NCI-H510A (cell line): Measurements from ENCODE around the gene ABCA12.
"Not testable (repeated sequence)": the region's sequence is repeated elsewhere in the genome, so short reads cannot be mapped to it uniquely, and the experiment has no call there.

Experiments
- DNase-seq: peaks from one replicate; lab custom pipeline; 2025; lab: John Stamatoyannopoulos, UW

Gene ABCA12, protein sequence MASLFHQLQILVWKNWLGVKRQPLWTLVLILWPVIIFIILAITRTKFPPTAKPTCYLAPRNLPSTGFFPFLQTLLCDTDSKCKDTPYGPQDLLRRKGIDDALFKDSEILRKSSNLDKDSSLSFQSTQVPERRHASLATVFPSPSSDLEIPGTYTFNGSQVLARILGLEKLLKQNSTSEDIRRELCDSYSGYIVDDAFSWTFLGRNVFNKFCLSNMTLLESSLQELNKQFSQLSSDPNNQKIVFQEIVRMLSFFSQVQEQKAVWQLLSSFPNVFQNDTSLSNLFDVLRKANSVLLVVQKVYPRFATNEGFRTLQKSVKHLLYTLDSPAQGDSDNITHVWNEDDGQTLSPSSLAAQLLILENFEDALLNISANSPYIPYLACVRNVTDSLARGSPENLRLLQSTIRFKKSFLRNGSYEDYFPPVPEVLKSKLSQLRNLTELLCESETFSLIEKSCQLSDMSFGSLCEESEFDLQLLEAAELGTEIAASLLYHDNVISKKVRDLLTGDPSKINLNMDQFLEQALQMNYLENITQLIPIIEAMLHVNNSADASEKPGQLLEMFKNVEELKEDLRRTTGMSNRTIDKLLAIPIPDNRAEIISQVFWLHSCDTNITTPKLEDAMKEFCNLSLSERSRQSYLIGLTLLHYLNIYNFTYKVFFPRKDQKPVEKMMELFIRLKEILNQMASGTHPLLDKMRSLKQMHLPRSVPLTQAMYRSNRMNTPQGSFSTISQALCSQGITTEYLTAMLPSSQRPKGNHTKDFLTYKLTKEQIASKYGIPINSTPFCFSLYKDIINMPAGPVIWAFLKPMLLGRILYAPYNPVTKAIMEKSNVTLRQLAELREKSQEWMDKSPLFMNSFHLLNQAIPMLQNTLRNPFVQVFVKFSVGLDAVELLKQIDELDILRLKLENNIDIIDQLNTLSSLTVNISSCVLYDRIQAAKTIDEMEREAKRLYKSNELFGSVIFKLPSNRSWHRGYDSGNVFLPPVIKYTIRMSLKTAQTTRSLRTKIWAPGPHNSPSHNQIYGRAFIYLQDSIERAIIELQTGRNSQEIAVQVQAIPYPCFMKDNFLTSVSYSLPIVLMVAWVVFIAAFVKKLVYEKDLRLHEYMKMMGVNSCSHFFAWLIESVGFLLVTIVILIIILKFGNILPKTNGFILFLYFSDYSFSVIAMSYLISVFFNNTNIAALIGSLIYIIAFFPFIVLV (N-terminal part only)

DNA sequence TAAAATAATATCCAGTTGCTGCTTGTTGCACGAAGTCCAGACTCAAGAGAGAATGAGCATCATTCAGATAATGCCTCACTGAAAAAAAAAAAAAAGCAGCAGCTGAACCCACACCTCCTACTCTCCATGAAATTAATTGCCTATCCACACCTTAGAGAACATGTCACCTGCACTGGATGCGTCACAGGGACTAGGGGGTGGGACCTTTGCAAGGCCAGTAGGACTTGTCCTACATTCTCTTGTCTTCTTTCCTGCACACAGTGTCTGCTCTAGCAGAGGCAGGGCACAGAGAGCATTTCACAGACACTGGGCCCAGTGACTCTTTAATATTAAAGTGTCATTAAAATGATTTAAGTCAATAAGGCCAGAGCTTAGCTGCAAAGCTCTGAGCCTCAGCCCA lies at the start of gene ABCA12:
Gene ABCA12 (minus strand): TSS at position 148 of the 400 bp plus-strand sequence. CDS start 418 bp downstream, outside the sequence.
- DNase-seq: no peak

DNA sequence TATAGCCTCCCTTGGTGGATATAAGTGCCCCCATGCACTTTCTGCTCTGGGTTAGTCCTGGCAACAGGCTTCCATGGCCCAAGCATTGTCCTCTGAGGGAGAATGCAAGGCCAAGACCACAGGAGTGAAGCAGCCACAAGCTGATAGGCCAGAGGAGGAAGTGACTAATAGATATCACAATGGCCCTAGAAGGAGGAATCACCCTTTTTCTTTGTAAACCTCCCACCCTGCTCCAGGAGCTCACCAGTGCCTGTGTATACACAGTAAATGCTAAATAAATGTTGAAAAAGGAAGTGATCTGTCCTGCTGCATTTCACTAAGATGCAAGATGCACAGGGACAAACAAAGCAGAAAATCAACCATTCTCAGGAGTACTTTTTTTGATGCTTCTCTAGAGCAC lies 49.7 kb upstream of the ABCA12 start:
- no peak for DNase-seq

DNA sequence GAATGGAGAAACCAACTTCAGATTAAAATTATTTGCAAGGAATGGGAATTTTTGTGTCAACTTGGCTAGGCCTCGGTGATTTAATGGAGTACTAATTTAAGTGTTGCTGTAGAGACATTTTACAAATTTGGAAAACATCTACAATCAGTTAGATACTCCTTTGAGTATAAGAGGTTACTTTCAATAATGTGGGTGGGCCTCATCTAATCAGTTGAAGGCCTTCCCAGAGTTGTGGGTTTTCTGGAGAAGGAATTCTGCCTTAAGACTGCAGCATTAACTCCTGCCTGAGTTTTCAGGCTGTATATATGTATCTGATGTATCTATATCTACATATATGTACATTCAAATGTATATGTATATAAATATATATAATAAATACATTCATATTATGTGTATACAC lies 47.6 kb upstream of the ABCA12 start:
- no peak for DNase-seq

DNA sequence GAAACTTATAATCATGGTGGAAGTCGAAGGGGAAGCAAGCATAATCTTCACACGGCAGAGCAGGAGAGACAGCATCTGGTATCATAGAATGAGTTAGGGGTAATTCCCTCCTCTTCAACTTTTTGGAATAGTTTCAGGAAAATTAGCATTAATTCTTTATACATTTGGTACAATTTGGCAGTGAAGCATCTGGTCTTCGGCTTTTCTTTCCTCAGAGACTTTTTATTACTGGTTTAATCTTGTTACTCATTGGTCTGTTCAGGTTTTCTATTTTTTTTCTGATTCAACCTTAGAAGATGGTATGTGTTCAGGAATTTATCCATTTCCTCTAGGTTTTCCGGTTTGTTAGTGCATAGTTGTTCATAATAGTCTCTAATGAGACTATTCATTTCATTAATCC lies 39.7 kb upstream of the ABCA12 start:
- no peak for DNase-seq

DNA sequence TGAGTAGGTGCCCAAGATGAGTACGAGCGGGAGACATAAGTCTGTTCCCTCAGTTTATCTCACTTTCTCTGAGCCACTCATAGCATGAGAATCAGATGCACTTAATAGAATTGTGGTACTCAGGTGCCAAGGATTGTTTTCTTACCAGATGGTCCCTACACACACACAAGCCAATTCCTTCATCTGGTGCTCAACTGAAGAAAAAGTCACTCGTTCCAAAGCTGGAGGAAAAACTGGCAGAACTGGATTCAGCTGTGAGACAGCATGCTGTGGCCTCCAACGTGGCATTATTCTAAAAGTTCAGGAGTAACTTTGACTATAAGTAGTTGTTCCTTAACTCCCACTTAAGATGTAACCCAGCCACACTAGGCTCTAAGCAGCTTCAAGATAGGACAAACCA lies 33.4 kb upstream of the ABCA12 start:
- DNase-seq: no peak

DNA sequence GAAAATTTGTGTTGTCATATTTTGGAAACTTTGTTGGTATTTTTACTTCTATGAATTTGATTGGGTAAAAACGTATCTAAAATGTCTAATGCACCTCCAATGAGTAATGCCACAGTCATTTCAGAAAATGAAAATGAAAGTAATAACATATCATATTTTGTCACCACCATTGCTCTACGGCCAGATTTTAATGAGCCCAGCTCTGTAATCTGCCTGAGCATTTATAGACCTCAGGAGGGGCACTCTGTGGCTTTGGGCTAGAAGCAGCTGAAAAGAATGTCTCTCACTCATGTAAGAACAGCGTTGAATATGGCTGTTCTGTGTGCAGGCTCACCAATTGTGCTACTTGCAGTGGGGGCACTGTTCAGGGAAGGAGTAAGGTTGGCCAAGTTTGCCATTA lies 32.7 kb upstream of the ABCA12 start:
- DNase-seq: no peak

DNA sequence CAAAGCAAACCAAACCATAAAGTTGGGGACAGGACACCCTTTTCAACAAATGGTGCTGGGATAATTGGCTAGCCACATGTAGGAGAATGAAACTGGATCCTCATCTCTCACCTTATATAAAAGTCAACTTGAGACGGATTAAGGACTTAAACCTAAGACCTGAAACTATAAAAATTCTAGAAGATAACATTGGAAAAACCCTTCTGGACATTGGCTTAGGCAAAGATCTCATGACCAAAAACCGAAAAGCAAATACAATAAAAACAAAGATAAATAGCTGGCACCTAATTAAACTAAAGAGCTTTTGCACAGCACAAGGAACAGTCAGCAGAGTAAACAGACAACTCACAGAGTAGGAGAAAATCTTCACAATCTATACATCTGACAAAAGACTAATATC lies 28.1 kb upstream of the ABCA12 start:
- not testable (repeated sequence) for DNase-seq

DNA sequence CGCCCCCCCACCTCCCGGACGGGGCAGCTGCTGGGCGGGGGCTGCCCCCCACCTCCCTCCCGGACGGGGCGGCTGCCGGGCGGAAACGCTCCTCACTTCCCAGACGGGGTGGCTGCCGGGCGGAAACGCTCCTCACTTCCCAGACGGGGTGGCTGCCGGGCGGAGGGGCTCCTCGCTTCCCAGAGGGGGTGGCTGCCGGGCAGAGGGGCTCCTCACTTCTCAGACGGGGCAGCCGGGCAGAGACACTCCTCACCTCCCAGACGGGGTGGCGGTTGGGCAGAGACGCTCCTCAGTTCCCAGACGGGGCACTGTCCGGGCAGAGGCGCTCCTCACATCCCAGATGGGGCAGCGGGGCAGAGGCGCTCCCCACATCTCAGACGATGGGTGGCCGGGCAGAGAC lies 24.9 kb upstream of the ABCA12 start:
- DNase-seq: not testable (repeated sequence)

DNA sequence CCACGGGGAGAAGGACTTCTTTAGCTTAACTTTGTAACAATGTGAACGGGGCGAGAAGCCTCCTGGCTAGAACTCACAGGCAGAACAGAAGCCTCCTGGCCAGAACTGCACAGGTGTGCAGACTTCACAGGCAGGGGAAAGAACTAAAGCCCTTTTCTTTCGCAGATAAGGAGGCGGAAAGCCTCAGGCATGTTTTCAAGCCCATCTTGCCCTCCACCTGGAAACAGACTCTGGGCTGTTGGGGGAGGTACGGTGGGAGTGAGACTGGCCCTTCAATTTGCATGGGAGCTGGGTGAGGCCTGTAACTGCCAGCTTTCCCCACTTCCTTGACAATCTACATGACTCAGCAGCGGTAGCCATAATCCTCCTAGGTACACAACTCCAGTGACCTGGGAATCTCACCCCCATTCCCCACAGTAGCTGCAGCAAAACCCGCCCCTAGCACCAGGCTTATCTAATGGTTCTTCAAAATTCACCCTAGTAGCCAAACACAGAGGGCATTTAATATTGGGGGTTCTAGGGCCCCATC lies 22.9 kb upstream of the ABCA12 start:
- DNase-seq: no peak

DNA sequence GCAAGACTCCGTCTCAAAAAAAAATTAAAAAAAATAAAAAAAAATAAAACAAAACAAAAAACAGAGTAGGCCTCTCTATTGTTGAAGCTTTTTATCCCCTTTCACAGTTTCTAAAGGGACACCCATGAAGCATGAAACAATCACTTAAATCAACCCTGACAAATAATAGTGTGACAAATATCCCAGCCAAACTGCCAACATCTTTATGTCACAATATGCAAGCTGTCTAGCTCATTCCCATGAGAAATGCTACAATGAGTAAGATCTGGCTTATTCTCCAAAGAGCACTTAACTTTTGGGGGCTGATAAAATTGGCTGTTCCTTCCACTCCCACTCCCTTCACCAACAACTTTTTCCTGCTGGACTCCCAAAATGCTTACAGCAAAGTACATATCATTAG lies 21.7 kb upstream of the ABCA12 start:
- no peak for DNase-seq

DNA sequence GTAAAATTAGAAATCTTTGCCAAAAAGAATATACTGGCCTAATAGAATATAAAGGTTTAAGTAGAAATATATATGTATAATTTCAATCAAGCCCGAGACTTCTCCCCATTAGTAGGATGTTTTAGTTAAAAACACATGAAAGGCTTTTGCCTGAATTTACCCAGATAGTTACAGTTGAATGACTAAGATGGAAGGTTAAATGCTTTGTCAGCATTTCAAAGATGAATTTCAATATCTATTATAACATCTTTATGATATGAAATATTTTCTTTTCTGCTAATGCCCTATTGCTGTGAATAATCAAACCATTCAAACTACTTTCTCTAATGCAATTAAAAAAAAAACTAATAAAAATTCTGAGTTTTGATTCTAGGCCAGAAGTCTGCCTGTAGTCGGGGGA lies 18.0 kb upstream of the ABCA12 start:
- DNase-seq: no peak

DNA sequence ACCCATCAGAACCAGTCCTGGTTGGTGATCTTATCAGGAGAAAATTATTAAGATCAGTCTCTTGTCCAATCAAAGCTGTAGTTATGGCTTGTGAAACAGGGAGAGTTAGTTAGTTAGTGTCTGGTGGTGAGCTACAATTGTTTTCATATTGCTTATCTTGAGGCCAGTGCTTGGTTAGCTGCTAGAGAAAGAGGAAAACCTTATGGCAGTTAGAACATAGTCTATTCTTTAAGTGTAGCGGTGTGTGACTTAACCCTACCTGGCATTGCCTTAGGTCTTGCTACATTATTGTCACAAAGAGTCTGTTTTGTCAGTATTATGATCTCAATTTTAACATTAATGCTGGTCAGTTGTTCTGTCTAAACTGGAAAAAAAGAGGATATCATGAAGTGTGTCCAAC lies 11.5 kb upstream of the ABCA12 start:
- no peak for DNase-seq

DNA sequence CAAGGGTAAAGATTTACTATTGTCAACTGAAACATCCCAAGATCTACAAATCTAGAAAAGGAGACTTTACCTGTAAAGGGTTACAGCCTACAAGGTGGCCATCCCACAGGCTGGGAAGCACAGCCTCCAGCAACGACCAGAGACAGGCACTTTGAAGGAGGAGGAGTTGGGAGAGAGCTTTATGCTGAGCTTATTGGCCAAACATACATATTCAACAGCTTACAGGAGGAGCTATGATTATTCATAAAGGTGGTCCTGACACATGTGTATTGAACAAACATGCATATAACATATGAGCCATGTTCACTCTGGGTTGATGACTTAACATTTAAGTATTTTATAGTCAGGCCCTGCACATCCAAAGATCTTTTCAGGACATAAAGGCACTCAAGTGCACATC lies 11.1 kb upstream of the ABCA12 start:
- DNase-seq: no peak

DNA sequence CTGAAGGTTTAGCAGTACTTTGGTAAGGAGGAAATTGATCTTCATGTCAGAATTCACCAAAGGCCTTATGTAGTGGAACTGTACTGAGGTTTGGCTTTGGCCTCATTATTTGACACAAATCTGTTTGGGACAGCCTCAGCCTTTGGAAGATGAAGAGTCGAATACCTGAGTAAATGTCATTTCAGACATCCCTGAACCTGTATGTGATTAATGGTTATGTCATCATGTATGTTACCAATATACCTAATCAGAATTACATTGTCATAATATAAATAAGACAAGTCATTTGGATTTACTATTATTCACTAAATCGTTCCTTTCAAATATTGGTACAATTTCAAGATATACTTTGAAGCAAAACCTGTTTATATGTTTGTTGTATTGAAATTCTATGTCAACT lies 10.6 kb upstream of the ABCA12 start:
- DNase-seq: no peak

DNA sequence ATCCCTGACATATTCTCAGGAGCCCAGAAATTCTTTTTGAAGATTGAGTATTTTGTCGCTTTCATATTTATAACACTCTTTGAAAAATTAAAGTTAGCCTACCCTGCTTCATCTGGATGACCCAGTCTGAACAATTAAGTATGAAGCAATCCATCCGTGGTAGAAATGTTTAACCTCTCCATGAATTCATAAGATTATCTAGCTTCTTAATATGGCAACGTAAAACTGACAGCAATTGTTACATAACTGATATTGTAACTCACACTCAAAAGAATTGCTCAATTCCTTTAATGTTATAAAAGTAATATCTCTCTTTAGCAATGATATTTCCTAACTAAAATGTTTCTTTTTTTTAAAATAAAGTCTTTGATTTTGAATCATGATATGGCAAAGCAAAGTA lies 7.2 kb upstream of the ABCA12 start:
- no peak for DNase-seq

DNA sequence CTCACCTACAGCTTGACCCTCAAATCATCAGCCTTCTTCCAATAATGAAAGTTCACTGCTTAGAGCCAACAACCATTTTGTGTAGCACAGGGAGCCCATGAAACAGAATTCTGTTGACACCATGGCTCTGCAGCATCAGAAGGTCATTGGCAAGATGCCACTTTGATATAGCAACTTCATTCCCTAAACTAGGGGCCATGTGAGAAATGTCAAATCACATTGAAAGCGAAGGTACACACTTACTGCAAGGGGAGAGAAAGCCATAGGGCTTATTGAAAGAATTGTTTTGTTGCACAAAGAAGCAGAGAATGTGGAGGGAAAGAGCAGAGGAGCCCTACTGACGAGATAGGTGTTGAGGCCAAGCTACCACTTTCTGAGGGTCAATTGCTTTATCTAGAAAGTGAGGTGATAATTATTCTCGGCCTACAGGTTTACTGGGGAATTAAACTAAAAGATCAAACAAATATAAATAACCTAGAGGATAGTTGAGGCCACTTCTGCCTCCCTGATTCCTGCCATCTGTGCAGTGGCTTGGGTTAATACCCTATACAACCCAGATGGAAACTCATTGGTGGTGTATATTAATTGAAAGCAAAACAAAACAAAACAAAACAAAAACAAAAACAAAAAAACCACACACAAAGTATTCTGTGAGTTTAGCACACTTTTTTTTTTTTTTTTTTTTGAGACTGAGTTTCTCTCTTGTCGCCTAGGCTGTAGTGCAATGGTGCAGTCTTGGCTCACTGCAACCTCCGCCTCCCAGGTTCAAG lies 5.9 kb upstream of the ABCA12 start:
- no peak for DNase-seq

DNA sequence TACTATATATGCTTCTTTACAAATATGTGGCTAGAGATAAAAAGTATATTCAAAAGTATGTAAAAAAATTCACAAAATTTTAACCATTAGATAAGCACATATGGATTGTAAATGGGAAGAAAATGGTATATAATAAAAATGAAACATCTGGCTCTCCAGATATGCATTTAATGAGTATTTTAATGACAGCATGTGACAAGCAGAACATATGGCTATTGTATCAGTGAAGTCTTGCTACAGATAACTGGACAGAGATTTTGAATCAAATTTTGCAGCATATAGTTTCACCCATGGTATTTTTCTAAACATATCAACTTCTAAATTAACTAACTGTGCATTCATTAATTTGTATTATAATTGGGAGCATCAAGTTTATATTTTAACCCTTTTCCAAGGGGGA lies 5.0 kb upstream of the ABCA12 start:
- DNase-seq: no peak

DNA sequence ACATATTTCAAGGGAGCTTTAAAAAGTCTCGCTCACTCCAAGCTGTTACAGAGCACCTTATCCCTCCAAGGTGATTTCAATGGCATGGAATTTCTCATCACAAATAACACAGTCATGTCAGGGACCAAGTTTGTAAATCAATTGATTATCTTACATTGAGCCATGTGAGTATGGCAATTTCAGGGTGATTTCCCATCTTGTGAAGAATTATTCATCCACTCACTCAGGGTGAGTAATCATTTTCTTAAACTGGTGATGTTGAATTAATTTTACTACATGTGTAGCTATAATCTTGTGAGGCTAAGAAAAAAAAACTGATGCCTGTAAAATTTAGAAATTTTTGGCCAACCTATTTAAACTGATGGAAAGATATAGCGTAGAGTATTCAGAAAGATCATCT lies 3.3 kb upstream of the ABCA12 start:
- no peak for DNase-seq

DNA sequence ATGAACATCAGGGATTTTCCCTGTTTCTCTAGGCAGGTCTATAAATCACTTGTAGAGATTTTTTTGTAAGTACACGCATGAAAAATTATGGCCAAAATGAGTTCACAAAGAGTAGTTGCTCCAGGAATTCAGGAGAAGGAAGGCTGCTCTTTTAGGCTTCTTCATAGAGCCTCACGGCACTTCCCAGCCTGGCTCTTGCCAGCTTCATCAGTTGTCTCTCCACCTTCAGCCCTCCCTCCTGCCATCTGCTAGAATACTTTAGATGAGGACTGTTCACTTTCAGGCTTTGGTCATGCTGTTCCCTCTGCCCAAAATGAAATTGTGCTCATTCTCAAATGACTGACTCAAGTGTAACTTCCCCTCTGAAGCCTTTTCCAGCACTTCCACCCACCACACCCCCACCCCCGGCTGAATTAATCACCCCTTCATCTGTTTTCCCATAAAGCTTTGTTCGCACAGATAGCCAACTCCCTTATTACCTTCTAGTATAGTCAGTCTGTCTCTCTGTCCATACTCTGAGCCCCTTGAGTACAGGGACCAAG lies 1.8 kb upstream of the ABCA12 start:
- DNase-seq: no peak

DNA sequence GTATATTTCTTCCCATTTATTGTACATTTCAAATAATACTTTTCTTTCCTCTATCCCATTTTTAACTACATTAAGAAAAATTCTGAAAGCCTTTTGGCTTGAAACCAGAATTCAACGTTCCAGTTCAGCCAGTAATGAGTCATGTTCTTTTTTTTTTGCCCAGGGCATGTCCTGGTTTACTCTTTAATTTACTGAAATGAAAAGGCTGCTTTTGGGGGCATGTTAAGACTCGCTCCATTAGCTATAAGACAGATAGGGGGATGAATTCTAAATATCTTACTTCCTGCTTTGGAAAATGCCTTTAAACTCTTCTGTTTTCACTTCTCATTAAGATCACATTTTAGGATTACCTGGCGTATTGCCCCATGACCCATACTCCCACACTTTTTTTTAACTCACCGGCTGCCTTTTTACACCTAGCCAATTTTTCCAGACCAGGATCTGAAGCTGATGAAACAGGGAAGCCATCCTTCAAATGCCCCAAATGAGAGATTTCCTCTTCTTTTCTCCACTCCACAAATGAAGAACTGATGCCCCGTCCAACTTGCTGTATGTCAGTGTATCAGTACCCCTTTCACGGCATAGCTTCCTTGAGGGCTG lies 585 bp downstream of the ABCA12 start:
- DNase-seq: no peak

DNA sequence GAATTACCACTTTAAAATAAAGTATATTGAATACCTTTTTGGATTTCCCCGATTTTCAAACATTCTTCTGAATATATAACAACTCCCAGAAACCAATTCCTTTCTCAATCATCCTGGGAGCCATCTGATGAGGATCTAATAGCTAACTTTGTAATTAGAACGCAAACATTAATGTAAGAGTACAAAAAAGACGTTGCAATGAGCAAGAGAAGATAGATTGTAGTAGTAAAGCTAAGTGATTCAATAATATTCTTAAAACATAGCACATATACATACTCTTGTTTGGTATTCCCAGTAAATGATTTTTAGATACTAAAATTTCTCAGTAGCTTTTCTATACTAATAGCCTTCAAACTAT lies 1.1 kb downstream of the ABCA12 start:
- DNase-seq: no peak
